ENCODE measurements around the gene TEX48. TPM values are rescaled to one million over a fixed set of nuclear protein-coding genes. Genes with fewer than 3 reads are reported as not detected.

TEX48 gene
- polyA plus RNA-seq, 1 donor = not detected

DNA sequence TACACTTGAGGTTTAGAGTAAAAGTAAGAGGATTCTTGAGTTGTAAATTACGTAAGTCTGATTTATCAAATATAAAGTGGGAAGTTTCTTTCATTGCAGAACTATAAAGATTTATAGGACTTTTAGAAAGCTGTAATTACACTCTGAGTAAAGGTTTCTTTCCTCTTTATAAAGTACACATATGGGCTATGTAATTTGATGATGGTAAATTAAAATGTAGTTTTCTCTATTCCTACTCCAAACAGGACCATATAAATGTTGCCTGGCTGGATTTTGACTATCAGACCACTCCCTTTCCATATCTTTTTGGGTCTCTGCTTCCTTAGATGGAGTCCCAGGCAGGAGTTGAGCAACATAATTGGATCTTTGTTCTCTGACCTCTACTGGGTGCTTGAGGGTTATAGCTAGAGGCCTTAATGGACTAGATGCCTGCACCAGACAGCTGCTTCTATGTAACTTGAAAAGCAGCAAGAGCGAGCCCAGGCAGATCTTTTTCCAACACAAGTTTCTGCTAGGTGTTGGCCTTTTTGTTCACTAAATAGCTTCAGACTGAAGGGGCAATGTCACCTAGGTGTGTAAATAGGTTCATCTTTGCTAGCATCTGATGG, 11.4 kb upstream of the TEX48 start:
- no peak for DNase-seq (ENCODE audit: low read depth)

DNA sequence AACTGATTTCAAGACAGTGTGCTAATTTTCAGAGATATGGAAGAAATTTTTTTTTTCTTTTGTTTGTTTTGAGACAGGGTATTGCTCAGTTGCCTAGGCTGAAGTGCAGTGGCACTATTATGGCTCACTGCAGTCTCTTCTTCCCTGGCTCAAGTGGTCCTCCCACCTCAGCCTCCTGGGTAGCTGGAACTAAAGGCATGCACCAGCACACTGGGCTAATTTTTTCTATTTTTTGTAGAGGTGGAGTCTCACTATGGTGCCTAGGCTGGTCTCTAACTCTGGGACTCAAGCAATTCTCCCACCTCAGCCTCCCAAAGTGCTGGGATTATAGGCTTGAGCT, 9.9 kb upstream of the TEX48 start:
- DNase-seq (ENCODE audit: low read depth) = no peak

DNA sequence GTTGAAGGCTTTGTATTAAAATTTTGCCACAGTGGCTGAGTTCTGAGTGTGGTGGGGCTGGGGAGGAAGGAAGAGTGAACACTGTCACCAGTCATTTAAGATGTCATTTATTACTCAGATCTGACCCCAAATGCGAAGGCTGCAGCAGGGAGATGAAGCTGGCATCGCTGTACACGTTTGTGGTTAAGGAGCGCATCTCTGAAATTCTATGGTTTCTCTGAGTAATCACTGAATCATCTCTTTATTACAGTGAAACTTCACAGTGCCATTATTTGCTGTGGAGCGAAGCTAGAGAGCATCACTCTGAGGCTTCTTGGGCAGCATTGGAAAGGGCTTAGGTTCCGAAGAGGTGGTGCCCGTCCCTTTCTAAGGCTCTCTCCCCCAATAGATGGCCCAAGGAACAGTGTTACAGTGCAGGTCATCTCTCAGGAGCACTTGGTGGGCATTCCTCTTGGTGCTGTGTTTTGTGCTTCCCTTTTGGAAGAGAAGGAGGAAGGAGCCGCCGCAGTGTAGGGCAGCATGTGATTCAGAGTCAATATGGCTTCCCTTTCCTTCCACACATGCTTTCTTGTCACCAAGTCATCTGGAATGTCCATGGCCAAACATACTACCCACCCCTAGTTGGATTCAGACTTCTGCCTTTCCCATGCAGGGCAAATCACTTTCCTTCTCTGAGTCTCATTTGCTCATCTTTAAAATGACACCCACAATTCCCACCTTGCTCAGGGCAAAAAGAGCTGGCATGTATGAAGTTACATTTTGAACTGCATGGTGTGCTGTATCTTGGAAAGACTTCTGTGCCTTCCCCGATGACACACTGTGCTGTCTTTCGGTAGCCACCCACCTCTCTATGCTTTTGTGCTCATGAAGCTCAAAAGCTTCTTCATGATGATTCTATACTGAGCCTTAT, 9.3 kb upstream of the TEX48 start:
- DNase-seq (ENCODE audit: low read depth) = no peak

DNA sequence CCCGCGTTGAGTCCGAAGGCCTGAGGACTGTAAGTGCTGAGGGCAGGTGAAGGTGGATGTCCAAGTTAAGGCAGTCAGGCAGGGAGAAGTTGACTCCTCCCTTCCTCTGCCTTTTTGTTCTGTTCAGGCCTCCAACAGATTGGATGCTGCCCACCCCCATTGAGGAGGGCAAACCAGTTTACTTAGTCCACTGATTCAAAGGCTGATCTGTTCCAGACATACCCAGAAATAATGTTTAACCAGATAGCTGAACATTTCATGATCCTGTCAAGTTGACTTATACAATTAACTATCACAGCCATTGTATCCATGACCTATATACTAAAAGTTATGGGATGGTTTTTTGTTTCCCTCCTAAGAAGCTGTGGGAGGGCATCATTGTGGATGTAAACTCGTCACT, 8.3 kb upstream of the TEX48 start:
- no peak for DNase-seq (ENCODE audit: low read depth)

DNA sequence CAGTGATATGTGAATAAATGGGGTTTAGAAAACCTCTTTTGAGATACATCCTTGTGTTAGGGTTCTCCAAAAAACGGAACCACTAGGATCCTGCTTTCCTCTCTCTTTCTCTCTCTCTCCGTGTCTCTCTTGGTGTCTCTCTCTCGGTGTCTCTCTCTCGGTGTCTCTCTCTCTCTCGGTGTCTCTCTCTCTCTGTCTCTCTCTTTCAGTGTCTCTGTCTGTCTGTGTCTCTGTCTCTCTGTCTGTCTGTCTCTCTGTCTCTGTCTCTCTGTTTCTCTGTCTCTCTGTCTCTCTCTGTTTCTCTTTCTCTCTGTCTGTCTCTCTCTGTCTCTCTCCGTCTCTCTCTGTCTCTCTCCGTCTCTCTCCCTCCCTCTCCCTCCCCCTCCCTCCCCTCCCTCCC, 7.8 kb upstream of the TEX48 start:
- no peak for DNase-seq (ENCODE audit: low read depth)

DNA sequence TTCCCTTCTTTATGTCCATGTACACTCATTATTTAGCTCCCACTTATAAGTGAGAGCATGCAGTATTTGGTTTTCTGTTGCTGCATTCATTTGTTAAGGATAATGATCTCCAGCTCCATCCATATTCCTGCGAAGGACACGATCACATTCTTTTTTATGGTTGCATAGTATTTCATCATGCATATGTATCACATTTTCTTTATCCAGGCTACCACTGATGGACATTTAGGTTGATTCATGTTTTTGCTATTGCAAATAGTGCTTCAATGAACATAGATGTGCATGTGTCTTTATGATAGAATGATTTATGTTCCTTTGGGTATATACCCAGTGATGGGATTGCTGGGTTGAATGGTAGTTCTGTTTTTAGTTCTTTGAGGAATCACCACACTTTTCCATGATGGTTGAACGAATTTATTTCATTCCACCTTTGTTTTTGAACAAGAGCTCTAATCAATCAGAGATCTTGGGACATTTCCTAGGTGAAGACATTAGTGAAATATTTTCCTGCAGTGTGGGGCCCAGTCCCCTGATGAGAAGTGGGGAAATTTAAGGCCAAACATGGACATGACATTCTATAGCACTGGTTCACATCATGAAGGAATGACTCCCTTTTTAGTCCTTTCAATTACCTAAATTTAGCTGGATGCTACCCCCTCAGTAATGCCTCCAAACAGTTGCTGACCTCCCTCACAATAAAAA, 7.1 kb upstream of the TEX48 start:
- no peak for DNase-seq (ENCODE audit: low read depth)

DNA sequence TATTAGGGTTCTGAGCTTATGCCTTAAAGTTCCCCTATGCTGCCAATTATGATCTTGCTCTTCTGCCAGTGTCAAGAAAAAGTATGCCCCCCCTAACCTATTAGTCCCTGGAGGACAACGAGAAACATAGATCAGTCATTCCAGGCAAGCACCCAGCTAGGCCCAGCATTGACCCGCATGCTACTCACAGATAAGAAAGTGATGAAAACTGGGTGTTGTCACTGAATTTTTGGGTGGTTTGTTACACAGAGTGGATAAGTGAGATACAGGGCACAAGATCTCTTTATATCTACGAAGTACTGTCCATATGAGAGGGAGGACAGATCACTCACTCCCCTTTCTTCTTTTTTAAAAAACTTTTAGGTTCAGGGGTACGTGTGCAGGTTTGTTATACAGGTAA, 6.4 kb upstream of the TEX48 start:
- DNase-seq (ENCODE audit: low read depth) = no peak

DNA sequence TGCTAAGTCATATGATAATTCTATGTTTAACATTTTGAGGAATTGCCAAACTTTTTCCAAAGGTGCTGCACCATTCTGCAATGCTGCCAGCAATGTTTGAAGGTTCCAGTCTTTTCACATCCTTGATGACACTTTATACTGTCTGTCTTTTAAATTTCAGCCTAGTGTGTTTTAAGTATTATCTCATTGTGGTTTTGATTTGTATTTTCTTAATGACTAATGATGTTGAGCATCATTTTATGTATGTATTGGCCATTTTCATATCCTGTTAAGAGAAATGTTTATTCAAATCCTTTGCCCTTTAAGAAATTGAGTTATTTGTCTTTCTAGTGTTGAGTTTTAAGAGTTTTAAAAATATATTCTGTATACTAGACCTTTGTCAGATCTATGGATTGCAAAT, 5.0 kb upstream of the TEX48 start:
- DNase-seq (ENCODE audit: low read depth) = no peak

DNA sequence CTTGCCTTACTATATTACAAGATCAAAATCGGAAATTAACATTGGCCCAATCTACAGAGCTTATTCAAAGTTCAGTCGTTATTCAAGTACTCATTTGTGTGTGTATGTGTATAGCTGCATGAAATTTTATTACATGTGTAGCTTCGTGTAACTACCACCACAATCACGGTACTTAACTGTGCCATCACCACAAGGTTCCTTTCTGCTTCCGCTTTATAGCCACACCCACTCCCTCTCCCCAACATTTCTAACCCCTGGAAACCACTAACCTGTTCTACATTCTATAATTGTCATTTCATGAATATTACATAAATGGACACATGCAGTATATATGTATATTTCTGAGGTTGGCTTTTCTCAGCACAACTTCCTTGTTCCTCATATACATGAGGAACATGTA, 4.0 kb upstream of the TEX48 start:
- DNase-seq (ENCODE audit: low read depth) = no peak

DNA sequence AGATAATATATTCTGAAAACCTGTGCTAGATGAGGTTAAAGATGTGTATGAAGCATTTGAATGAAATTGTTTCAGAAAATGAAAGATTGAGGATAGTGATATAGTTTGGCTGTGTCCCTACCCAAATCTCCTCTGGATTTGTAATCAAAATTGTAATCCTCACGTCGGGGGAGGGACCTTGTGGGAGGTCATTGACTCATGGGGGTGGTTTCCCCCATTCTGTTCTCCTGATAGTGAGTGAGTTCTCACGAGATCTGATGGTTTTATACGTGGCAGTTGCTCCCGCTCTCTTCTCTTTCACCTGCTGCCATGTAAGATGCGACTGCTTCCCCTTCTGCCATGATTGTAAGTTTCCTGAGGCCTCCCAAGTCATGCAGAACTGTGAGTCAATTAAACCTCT, 2.0 kb upstream of the TEX48 start:
- DNase-seq (ENCODE audit: low read depth) = no peak

DNA sequence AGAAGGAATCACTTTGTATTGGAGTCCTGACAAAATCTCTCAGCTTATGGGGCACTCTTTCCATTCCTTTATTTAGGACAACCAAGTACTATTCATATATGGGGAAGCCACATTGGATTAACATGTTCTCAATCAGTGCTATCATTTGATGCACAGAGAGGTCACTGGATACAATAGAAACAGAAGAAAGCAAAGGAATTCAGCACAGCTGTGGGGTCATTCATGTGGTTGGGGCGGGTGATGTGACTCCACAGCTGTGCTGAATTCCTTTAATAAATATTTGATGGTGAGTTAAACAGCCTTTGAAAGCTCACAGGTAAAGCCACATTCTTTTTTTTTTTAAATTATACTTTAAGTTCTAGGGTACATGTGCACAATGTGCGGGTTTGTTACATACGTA, 854 bp upstream of the TEX48 start:
- no peak for DNase-seq (ENCODE audit: low read depth)

DNA sequence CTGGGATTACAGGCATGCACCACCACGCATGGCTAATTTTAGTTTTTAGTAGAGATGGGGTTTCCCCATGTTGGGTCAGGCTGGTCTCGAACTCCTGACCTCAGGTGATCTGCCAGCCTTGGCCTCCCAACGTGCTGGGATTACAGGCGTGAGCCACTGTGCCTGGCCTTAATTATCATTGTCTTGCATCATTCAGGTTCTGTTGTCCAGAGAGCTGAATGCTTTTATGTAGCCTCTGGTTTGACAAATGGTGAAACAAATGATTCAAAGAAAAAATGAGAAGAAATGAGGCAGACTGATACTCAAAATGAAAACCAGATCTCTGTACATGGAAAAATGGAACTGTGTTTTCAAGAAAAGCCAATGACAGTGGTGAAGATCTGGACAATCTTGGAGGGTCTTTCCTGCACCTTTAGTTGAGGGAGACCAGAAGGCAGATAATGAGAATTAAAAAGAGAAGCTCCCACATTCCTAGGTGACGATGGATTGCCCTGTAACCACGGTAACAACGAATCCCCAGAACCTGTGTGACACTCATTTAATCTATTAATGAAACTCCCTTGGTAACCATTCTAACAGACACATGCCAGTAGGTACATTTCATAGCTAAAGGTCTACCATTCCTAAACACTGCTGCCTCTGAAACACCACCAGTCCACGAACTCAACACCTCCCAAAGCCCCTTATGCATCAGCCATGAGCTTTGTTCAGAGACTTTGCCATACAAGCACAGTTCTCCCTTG, 1.6 kb downstream of the TEX48 start:
- DNase-seq (ENCODE audit: low read depth) = no peak

DNA sequence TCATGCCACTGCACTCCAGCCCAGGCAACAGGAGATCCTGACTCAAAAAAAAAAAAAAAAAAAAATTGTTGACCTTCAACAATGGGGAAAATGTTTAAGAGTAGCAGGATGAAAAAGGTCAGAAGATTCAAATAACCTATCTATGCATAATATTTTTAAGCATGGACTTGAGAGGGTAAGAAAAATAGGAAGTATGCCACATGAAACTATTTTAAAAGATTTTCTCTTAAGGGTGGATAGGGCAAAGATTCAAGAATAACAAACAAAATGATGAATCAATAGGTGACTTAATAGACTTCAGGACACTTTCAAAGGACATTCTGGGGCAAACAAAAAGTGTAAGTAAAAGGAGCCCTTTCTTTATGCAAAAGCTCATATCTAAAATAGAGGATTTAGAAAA, 3.2 kb downstream of the TEX48 start:
- no peak for DNase-seq (ENCODE audit: low read depth)

DNA sequence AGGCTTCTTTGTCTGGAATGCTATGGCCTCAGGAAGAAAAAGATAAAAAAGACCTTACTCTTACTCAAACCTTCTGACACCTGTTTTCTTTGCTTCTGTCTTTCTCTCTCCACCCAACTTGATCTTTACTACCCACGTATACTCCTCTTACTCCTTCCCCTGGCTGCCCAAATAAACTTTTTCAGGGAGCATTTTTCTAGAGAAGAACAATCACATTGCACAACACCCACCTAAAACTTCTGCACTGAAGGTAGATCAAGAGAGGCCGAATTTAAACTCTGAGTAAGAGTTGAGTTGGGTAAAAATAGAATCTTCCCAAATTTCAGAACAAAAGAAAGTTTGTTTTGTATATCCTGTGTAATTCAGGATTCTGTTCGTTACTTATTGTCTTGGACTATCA, 3.9 kb downstream of the TEX48 start:
- no peak for DNase-seq (ENCODE audit: low read depth)

DNA sequence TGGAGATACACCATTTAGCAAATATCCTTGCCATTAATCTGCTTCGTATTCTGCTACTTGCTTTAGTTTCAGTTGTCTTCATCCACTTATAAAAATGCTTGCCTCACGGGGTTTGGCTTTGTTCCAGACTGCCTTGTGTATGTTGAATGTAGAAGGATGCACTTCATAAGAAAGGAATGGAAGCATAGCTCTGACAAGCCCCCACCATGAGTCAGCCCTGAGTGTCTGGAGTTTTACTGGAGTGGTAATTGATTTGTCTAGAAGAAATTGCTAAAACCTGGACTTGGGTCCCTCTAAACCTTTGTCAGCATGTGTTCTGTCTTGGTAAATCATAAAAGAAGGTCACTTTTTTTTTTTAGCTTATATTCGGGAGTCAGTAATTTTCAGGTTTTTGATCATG, 4.6 kb downstream of the TEX48 start:
- peak; percentile 49 for DNase-seq (ENCODE audit: low read depth)

DNA sequence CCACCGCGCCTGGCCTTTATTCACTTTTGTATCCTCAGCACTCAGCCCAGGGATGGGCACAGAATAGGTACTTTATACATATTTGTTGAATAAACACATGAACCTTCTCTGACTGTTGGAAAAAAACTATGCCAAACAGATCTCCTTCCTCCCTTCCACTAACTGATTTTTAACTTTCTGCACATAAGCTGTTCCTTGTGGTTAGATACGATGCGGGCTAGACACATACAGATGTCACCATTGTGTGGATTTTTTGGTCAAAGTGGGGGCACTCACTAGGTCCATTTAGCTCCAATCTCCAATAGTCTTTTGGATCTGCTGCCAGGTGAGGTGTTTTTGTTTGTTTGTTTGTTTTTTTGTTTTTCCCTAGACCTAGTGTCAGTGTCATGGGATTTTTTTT, 5.1 kb downstream of the TEX48 start:
- DNase-seq (ENCODE audit: low read depth) = no peak

DNA sequence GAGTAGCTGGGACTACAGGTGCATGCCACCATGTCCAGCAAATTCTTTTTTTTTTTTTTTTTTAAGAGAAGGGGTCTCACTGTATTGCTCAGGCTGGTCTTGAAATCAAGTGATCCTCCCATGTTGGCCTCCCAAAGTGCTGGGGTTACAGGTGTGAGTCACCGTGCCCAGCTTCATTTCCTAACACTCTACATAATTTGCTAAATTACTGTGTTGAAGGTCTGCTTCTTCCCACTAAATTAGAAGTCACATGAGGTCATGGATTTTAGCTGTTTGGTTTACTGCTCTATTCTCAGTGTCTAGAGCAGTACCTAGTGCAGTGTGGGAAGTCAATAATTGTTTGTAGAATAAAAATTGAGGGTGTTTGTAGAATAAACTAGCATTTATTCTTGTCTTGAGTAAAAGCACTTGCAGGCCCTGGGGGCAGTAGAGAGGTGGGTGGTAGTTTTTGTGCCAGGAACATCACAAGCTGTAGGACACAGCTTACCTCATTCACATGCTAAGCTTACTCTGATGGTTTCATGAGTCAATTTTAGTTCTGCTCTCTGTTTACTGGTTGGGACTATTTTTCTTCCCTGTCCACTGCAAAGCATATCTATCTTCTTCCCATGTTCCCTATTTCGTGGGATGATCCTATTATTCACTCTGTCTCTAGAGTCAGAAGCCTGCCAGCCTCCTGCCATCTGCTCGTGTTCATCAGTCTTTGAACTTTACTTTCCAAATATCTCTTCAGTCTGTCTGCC, 7.0 kb downstream of the TEX48 start:
- DNase-seq (ENCODE audit: low read depth) = no peak

DNA sequence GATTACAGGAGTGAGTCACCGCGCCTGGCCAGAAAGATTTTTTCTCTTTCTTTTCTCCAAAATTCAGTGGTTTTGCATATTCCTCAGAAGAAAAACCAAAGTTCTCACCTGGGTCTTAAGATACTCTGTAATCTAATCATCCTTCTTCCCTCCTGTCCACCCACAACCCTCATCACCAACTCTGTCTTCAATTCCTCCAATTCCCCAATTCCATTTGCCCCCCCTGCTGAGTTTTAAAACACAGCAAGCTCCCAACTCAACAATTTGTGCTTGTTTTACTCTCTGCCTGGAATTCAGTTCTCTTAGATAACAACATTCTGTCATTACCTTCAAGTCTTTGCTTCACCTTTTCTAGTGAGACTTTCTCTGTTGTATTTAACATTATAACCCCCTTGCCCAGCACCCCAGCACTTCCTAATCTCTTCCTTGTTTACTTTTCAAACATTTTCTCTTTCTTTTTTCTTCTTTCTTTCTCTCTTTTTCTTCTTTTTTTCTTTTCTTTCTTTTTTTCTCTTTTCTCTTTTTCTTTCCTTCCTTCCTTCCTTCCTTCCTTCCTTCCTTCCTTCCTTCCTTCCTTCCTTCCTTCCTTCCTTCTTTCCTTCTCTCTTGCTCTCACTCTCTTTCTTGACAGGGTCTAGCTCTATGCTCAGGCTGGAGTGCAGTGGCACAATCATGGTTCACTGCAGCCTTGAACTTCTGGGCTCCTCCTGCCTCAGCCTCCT, 7.8 kb downstream of the TEX48 start:
- no peak for DNase-seq (ENCODE audit: low read depth)

DNA sequence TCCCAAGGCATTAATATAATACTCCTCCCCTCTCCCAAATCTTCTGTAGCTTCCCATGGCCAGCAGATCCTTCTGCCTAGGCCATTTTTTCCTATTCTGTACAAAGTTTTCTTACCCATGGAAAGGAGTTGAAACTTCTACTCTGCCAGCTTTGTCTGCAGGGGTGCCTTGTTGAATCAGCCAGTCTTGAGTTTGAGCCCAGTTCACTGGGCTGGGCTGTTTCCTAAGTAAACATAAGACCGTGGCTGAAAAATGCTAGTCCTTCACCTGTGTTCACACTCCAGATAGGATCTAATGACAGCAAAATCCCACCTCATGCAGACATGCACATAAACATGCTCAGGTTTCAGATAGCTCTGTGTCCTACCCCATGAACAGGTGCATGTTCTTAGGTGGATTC, 10.4 kb downstream of the TEX48 start:
- DNase-seq (ENCODE audit: low read depth) = no peak

DNA sequence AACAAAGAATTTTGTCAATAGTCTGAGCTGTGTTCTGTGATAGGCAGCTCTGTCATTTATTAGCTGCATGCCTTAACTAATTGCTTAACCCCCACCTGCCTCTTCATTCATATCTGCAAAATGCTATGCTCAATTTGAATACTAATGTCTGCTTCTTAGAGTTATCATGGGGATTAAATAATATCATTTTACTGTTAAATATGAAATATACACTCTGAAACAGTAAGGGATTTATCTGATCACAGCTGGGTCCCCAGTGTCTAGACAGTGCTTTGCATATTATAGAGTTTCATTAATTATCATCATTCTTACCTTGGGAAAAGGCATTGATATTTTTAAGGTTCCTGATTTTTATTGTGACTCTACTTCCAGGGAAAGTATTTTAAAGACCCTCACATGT, 12.0 kb downstream of the TEX48 start:
- DNase-seq (ENCODE audit: low read depth) = no peak

DNA sequence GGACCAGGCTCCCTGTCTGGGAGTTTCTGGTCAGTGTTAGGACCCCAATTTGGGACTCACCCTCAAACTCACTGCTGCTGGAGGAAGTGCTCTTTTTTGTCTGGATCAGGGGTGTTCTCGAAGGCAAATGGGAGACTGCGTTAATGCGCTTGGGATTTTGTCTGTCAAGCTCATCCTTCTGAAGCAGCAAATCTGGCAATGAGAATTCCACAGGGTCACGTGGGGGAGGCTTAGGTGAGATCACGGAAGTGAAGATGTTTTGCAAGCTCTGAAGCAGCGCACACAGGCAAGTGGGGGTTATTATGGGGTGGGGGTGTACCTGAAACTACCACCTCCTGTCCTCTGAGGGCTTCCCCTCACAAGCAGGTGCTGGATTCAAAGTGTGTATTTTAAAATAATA, 13.8 kb downstream of the TEX48 start:
- DNase-seq (ENCODE audit: low read depth) = no peak

Measured in forelimb muscle (tissue), 1 donor.